GM12892 (cell line): ENCODE data around the gene PRR12.

Experiments used
- POLR2A ChIP-seq: IDR thresholded peaks from 2 replicates; pipeline ENCODE4 v1.6.1; 2011; ENCODE audit warnings: low read depth, low read length, control low read depth
- POLR2AphosphoS5 ChIP-seq: IDR thresholded peaks from 2 replicates; pipeline ENCODE4 v1.6.1; 2011; ENCODE audit warnings: low read depth, low read length, control low read depth

DNA sequence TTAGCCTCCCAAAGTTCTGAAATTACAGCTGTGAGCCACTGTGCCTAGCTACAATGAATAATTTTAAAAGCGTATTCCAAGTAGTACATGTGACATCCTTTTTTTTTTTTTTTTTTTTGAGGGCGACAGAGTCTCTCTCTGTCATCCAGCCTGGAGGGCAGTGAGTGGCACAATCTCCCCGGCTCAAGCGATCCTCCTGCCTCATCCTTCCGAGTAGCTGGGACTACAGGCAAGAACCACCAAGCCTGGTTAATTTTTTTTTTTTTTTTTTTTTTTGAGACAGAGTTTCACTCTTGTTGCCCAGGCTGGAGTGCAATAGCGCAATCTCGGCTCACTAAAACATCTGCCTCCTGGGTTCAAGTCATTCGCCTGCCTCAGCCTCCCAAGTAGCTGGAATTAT lies 3.8 kb upstream of the PRR12 start:
- no peak for TF ChIP-seq POLR2A
- TF ChIP-seq POLR2AphosphoS5, result no peak
